ENCODE results near the gene TMEM184B.

DNA sequence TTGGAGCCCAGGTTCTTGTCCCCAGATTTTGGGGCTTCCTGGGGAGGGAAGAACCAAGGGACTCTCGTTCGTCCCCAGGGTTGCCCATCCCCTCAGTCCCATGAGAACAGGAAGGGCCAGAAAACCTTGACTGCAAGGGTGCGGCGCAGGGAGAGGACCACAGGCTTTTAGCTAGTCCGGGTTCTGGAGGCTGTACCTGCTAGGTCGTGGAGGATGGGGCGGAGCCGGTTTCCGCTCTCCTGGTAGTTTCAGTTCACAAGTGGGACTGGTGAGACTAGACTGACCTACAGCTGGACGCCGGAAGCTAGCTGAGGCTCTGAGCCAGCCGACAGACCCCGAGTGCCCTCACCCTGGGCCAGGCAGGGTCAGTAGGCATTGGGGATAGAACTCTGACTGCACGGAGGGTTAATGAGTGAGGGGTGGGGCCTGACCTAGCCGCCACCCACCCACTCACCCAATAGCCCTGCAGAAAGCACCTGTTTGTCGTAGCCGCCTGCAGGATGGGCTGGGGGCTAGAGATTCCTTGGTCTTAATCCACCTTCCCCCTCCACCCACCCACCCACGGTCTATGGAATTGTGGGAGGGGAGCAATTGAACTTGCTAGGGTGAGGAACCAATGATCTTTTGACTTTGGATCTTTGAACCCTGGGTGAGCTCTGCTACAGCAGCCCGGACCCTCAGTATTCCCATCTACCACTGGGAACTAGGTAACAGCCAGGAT lies 69.6 kb downstream of the TMEM184B start:
- TF ChIP-seq, protein P1, sequence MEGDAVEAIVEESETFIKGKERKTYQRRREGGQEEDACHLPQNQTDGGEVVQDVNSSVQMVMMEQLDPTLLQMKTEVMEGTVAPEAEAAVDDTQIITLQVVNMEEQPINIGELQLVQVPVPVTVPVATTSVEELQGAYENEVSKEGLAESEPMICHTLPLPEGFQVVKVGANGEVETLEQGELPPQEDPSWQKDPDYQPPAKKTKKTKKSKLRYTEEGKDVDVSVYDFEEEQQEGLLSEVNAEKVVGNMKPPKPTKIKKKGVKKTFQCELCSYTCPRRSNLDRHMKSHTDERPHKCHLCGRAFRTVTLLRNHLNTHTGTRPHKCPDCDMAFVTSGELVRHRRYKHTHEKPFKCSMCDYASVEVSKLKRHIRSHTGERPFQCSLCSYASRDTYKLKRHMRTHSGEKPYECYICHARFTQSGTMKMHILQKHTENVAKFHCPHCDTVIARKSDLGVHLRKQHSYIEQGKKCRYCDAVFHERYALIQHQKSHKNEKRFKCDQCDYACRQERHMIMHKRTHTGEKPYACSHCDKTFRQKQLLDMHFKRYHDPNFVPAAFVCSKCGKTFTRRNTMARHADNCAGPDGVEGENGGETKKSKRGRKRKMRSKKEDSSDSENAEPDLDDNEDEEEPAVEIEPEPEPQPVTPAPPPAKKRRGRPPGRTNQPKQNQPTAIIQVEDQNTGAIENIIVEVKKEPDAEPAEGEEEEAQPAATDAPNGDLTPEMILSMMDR (IDR thresholded peaks at IDR 0.05), result no peak
- TF ChIP-seq POLR2AphosphoS5 (IDR thresholded peaks at IDR 0.05), result no peak
